HepG2 (cell line): ENCODE results near the gene HTR3B. TPM values are rescaled to one million over a fixed set of nuclear protein-coding genes. Genes with fewer than 3 reads are reported as not detected.

Experiments used
- ATAC-seq: fragments of 200-7000 bp; cut with Tn5 transposase; 3 replicates; pipeline ENCODE4 v1.9.1; 2020; ENCODE audit warnings: mild to moderate bottlenecking, moderate library complexity
- BruUV-seq: library from RNA; stranded (reverse); fragments of 400-500 nt; replicated peaks from 2 replicates; lab custom pipeline; 2021; lab: Mats Ljungman, UMichigan
- CTCF ChIA-PET: fragments of 300-600 bp; formaldehyde crosslinking; extraction: SDS; loops from one replicate; lab custom pipeline; 2021; ENCODE audit warnings: low total read pairs, inconsistent platforms, low intra/inter-chr PET ratio; lab: Yijun Ruan, JAX
- POLR2A ChIA-PET: fragments of 350-600 bp; sonication (Branson Sonifier 250); formaldehyde crosslinking; loops from one replicate; lab custom pipeline; 2020; ENCODE audit warnings: antibody characterized with exemption, inconsistent platforms; lab: Yijun Ruan, JAX
- DNase-seq: peaks from one replicate; pipeline ENCODE4 v3.0.0-alpha.2; 2015; ENCODE audit warnings: low spot score
- FAIRE-seq: peaks from 3 replicates; lab custom pipeline; 2011; peaks lifted over from hg19 to GRCh38; lab: Jason Lieb, UNC
- H2AFZ ChIP-seq: one replicate; pipeline ENCODE4 v1.6.1; 2011; ENCODE audit warnings: low read length, inconsistent platforms
- H3K27ac ChIP-seq: fragments of 300-600 bp; 3 replicates; pipeline ENCODE4 v1.8.0; 2011; ENCODE audit warnings: mixed run types, mild to moderate bottlenecking, mixed read lengths, low read length, inconsistent platforms; ENCODE audit not compliant: insufficient read depth; ENCODE audit errors: extremely low read length
- H3K27me3 ChIP-seq, 2 experiments: fragments of 200-600 bp in 1 of 2; 2 replicates in 1 of 2; 3 replicates in 1 of 2; pipeline versions ENCODE4 v1.6.0 to v1.8.0; 2011; ENCODE audit warnings: low read length in 2 of 2, mild to moderate bottlenecking in 2 of 2, moderate library complexity in 2 of 2, inconsistent platforms in 1 of 2; ENCODE audit not compliant: insufficient read depth in 2 of 2, control insufficient read depth in 1 of 2
- H3K36me3 ChIP-seq, 2 experiments: fragments of 200-600 bp in 1 of 2; replicated peaks in 1 of 2; 2 replicates in 1 of 2; 3 replicates in 1 of 2; pipeline versions ENCODE4 v1.5.1 to v1.8.0; 2011; ENCODE audit warnings: low read length in 2 of 2, inconsistent platforms in 1 of 2; ENCODE audit not compliant: insufficient read depth in 2 of 2, control insufficient read depth in 1 of 2
- H3K4me1 ChIP-seq: 2 replicates; pipeline ENCODE4 v1.5.1; 2012; ENCODE audit warnings: low read length, inconsistent platforms; ENCODE audit not compliant: insufficient read depth
- H3K4me2 ChIP-seq: 2 replicates; pipeline ENCODE4 v1.6.0; 2011; ENCODE audit warnings: low read depth, low read length, inconsistent platforms
- H3K4me3 ChIP-seq, 3 experiments: fragments of 200-600 bp in 1 of 3; sonication (generic), shearing (Covaris generic) in 1 of 3; replicated peaks in 1 of 3; 2 replicates each; pipeline ENCODE4 v1.5.1; 2011 to 2016; ENCODE audit warnings: low read length in 3 of 3, inconsistent platforms in 2 of 3, low read depth in 2 of 3, mild to moderate bottlenecking in 2 of 3, control low read depth in 1 of 3, mixed read lengths in 1 of 3; ENCODE audit not compliant: insufficient read depth in 1 of 3
- H3K79me2 ChIP-seq: one replicate; pipeline ENCODE4 v1.6.1; 2011; ENCODE audit warnings: low read length, inconsistent platforms; ENCODE audit not compliant: insufficient read depth
- H3K9ac ChIP-seq: 2 replicates; pipeline ENCODE4 v1.6.0; 2011; ENCODE audit warnings: mild to moderate bottlenecking, low read depth, low read length, inconsistent platforms; ENCODE audit not compliant: insufficient read depth
- H3K9me3 ChIP-seq: 2 replicates; pipeline ENCODE4 v1.5.1; 2012; ENCODE audit warnings: mild to moderate bottlenecking, low read length
- H4K20me1 ChIP-seq: 2 replicates; pipeline ENCODE4 v1.6.0; 2011; ENCODE audit warnings: inconsistent platforms, mild to moderate bottlenecking, low read length, moderate library complexity; ENCODE audit not compliant: insufficient read depth
- DNMT3B ChIP-seq: conservative IDR thresholded peaks from 2 replicates; pipeline ENCODE4 v1.6.1; 2016; ENCODE audit warnings: missing biosample characterization, control low read depth
- KDM1A ChIP-seq: IDR thresholded peaks from 2 replicates; pipeline ENCODE4 v1.6.1; 2016; ENCODE audit warnings: missing compliant biosample characterization
- MAFK ChIP-seq, 2 experiments: IDR thresholded peaks in 1 of 2; conservative IDR thresholded peaks in 1 of 2; 2 replicates each; pipeline ENCODE4 v1.6.1; 2011; ENCODE audit warnings: improper control_type of control experiment in 2 of 2, low read length in 2 of 2
- RCOR2 ChIP-seq: IDR thresholded peaks from 2 replicates; pipeline ENCODE4 v1.6.1; 2016; ENCODE audit warnings: missing biosample characterization, missing genetic modification reagents
- SOX6 ChIP-seq, 2 experiments: fragments of 450-650 bp in 1 of 2; sonication (generic) in 1 of 2; formaldehyde crosslinking in 1 of 2; IDR thresholded peaks; 2 replicates each; pipeline versions ENCODE4 v1.4.0 to v1.6.1; 2017 to 2020; ENCODE audit warnings: antibody characterized with exemption in 1 of 2, mild to moderate bottlenecking in 1 of 2, missing genetic modification reagents in 1 of 2
- TBP ChIP-seq: sonication (generic); formaldehyde crosslinking; IDR thresholded peaks from 2 replicates; pipeline ENCODE4 v1.5.0; 2020; ENCODE audit warnings: missing genetic modification reagents
- ZFP37 ChIP-seq: sonication (generic); formaldehyde crosslinking; IDR thresholded peaks from 2 replicates; pipeline ENCODE4 v1.4.0; 2020; ENCODE audit warnings: missing genetic modification reagents, borderline replicate concordance
- ZKSCAN5 ChIP-seq: sonication (generic); formaldehyde crosslinking; IDR thresholded peaks from 2 replicates; pipeline ENCODE4 v1.5.1; 2020; ENCODE audit warnings: mild to moderate bottlenecking, missing genetic modification reagents
- ZNF12 ChIP-seq: sonication (generic); formaldehyde crosslinking; IDR thresholded peaks from 2 replicates; pipeline ENCODE4 v1.5.0; 2020; ENCODE audit warnings: missing genetic modification reagents
- ZNF136 ChIP-seq: sonication (generic); formaldehyde crosslinking; IDR thresholded peaks from 2 replicates; pipeline ENCODE4 v1.8.1; 2022; ENCODE audit warnings: low read depth, mild to moderate bottlenecking, moderate library complexity, missing genetic modification reagents
- ZNF670 ChIP-seq: sonication (generic); formaldehyde crosslinking; IDR thresholded peaks from 2 replicates; pipeline ENCODE4 v1.8.0; 2022; ENCODE audit warnings: mild to moderate bottlenecking, missing genetic modification reagents, borderline replicate concordance
- ZNF672 ChIP-seq: sonication (generic); formaldehyde crosslinking; IDR thresholded peaks from 2 replicates; pipeline ENCODE4 v1.8.1; 2022; ENCODE audit warnings: missing genetic modification reagents
- ZNF792 ChIP-seq: IDR thresholded peaks from 2 replicates; pipeline ENCODE4 v1.6.1; 2016
- WGBS: methylation state at CpG from one replicate; pipeline ENCODE4 v1.1.6; 2017; ENCODE audit warnings: low lambda C conversion rate; 5-methylcytosine and 5-hydroxymethylcytosine counted together
- in situ Hi-C: cut with HindIII; loops from 2 replicates; pipeline ENCODE4 v1.10.0; 2017; ENCODE audit warnings: low pct_unique_long_range_greater_than_20kb; ENCODE audit not compliant: extremely low pct_ligation_motif_present
- intact Hi-C: fragments of 100-400 bp; cut with micrococcal nuclease; formaldehyde crosslinking; loops from one replicate; pipeline ENCODE4 v1.10.0; 2022; ENCODE audit not compliant: unreplicated experiment
- polyA plus RNA-seq, 8 experiments: library from polyadenylated mRNA; depleted of rRNA in 3 of 8; stranded (reverse) in 7 of 8; unstranded in 1 of 8; fragments of >200 nt; fragmentation: Illumina TruSeq in 4 of 8; extraction: Trizol in 4 of 8; gene quantifications; 2 replicates each; pipeline versions ENCODE4 v1.2.1 to v1.2.3, GENCODE V29; 2011 to 2016; ENCODE audit warnings: low read depth in 4 of 8, missing spikeins in 1 of 8, mixed read lengths in 1 of 8; ENCODE audit not compliant: insufficient read depth in 1 of 8
- total RNA-seq, 5 experiments: library from RNA; depleted of rRNA; stranded (reverse); fragments of >200 nt; fragmentation: Illumina TruSeq; extraction: Trizol; gene quantifications; 2 replicates each; pipeline ENCODE4 v1.2.3, GENCODE V29; 2016; ENCODE audit warnings: low read depth in 1 of 5
- TF ChIP-seq, protein P1 (sequence below): sonication (generic); formaldehyde crosslinking; IDR thresholded peaks from 2 replicates; pipeline ENCODE4 v1.8.0; 2023; ENCODE audit warnings: mild to moderate bottlenecking, missing genetic modification reagents
- TF ChIP-seq, protein P2 (sequence below): sonication (generic); formaldehyde crosslinking; IDR thresholded peaks from 2 replicates; pipeline ENCODE4 v1.8.0; 2022; ENCODE audit warnings: low read depth, missing genetic modification reagents
- TF ChIP-seq, protein P3 (sequence below): sonication (generic); formaldehyde crosslinking; IDR thresholded peaks from 2 replicates; pipeline ENCODE4 v1.9.0; 2021; ENCODE audit warnings: missing genetic modification reagents, borderline replicate concordance
- TF ChIP-seq, protein P4 (sequence below): sonication (generic); formaldehyde crosslinking; IDR thresholded peaks from 2 replicates; pipeline ENCODE4; 2020; ENCODE audit warnings: missing genetic modification reagents, mild to moderate bottlenecking, borderline replicate concordance

HTR3B gene
- total and polyA plus RNA-seq, 2 of the 13 experiments (the other 11 are each of a cell fraction or from before 2014, with no cell fraction given) = 0.09 to 1.7 TPM

DNA sequence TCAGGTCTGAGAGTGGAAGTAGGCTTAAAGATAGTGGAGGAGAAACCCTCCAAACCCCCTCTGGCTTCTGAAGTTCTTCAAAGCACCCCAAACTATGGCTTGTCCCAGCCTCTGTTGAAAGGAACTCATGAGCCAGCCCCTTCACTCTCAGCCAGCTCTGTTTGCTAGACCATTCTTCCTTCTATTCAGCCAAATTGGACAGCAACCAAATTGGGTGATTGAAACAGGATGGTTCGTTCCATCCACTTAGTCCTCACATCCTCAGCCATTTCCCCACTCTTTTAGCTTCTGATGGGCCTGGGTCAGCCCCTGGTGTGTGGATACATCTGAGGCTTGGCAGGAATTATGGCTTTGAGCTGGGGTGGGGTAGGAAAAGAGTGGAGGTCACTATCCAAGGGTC is 74.8 kb downstream of the HTR3B start:
- DNase-seq = no peak
- Histone ChIP-seq H3K9ac (no peak overlapping the region), H3K4me2 (no peak overlapping the region), H3K9me3 (no peaks in the 10 kb centered on the region), H3K79me2 (no peaks in the 10 kb centered on the region), H4K20me1 (no peaks in the 10 kb centered on the region), H3K27ac (no peak overlapping the region), H2AFZ (no peak overlapping the region), H3K4me3 (no peak overlapping the region), H3K36me3 (no peaks in the 10 kb centered on the region), H3K4me1 (no peaks in the 10 kb centered on the region), H3K27me3 (peaks cover 7 to 82% of the 10 kb centered on the region in 2 experiments)
- FAIRE-seq = no peak
- CTCF ChIA-PET = no interaction called here
- BruUV-seq = no TSS peak
- intact Hi-C loops = no loop called here
- 13% methylated on average over 1 of the region's 1 CpG for WGBS
- in situ Hi-C loops = no loop called here
- POLR2A ChIA-PET = no interaction called here
- no peak for ATAC-seq
- no peak for TF ChIP-seq ZNF12
- TF ChIP-seq, protein P1, sequence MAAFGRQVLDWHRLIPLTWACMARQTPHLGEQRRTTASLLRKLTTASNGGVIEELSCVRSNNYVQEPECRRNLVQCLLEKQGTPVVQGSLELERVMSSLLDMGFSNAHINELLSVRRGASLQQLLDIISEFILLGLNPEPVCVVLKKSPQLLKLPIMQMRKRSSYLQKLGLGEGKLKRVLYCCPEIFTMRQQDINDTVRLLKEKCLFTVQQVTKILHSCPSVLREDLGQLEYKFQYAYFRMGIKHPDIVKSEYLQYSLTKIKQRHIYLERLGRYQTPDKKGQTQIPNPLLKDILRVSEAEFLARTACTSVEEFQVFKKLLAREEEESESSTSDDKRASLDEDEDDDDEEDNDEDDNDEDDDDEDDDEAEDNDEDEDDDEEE = no peak
- TF ChIP-seq DNMT3B (CRISPR knock-in tag) = no peak
- TF ChIP-seq, protein P2, sequence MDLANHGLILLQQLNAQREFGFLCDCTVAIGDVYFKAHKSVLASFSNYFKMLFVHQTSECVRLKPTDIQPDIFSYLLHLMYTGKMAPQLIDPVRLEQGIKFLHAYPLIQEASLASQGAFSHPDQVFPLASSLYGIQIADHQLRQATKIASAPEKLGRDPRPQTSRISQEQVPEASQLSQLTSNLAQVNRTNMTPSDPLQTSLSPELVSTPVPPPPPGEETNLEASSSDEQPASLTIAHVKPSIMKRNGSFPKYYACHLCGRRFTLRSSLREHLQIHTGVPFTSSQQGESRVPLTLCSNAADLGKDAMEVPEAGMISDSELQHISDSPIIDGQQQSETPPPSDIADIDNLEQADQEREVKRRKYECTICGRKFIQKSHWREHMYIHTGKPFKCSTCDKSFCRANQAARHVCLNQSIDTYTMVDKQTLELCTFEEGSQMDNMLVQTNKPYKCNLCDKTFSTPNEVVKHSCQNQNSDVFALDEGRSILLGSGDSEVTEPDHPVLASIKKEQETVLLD (CRISPR knock-in tag) = no peak
- TF ChIP-seq SOX6 (IDR thresholded peaks at IDR 0.05) = no peak
- TF ChIP-seq SOX6 (CRISPR knock-in tag; IDR thresholded peaks at IDR 0.05) = no peak
- no peak for TF ChIP-seq TBP (CRISPR knock-in tag)
- TF ChIP-seq RCOR2 (CRISPR knock-in tag) = no peak
- no peak for TF ChIP-seq ZNF670 (CRISPR knock-in tag)
- no peak for TF ChIP-seq KDM1A (CRISPR knock-in tag)
- no peak for TF ChIP-seq ZFP37 (CRISPR knock-in tag)
- no peak for TF ChIP-seq ZNF672 (CRISPR knock-in tag)
- TF ChIP-seq ZNF136 = no peak
- TF ChIP-seq, protein P3, sequence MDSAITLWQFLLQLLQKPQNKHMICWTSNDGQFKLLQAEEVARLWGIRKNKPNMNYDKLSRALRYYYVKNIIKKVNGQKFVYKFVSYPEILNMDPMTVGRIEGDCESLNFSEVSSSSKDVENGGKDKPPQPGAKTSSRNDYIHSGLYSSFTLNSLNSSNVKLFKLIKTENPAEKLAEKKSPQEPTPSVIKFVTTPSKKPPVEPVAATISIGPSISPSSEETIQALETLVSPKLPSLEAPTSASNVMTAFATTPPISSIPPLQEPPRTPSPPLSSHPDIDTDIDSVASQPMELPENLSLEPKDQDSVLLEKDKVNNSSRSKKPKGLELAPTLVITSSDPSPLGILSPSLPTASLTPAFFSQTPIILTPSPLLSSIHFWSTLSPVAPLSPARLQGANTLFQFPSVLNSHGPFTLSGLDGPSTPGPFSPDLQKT = no peak
- TF ChIP-seq, protein P4, sequence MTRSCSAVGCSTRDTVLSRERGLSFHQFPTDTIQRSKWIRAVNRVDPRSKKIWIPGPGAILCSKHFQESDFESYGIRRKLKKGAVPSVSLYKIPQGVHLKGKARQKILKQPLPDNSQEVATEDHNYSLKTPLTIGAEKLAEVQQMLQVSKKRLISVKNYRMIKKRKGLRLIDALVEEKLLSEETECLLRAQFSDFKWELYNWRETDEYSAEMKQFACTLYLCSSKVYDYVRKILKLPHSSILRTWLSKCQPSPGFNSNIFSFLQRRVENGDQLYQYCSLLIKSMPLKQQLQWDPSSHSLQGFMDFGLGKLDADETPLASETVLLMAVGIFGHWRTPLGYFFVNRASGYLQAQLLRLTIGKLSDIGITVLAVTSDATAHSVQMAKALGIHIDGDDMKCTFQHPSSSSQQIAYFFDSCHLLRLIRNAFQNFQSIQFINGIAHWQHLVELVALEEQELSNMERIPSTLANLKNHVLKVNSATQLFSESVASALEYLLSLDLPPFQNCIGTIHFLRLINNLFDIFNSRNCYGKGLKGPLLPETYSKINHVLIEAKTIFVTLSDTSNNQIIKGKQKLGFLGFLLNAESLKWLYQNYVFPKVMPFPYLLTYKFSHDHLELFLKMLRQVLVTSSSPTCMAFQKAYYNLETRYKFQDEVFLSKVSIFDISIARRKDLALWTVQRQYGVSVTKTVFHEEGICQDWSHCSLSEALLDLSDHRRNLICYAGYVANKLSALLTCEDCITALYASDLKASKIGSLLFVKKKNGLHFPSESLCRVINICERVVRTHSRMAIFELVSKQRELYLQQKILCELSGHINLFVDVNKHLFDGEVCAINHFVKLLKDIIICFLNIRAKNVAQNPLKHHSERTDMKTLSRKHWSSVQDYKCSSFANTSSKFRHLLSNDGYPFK (CRISPR knock-in tag) = no peak
- no peak for TF ChIP-seq MAFK (conservative IDR thresholded peaks at IDR 0.05 in 1 of 2, IDR thresholded peaks at IDR 0.05 in 1 of 2; ENCODE audit: low read length in 2 of 2)
- TF ChIP-seq ZKSCAN5 (CRISPR knock-in tag) = no peak
- no peak for TF ChIP-seq ZNF792
